Tibial nerve (tissue), 4 donors: Measurements from ENCODE around the gene POLK. TPM values are rescaled to one million over a fixed set of nuclear protein-coding genes. Genes with fewer than 3 reads are reported as not detected.

Experiments used
- DNase-seq, 2 donors: peaks; one replicate each; pipeline ENCODE4 v3.0.0-alpha.2; 2019; ENCODE audit warnings: low spot score in 2 of 2
- H3K27ac ChIP-seq, 4 donors: fragments of 200-600 bp; sonication (generic) in 3 of 4; one replicate each; pipeline ENCODE4 v1.5.1; 2017 to 2019; ENCODE audit warnings: mild to moderate bottlenecking in 1 of 4
- H3K27me3 ChIP-seq, 2 donors: fragments of 200-600 bp; sonication (generic) in 1 of 2; one replicate each; pipeline versions ENCODE4 v1.5.1 to v1.6.0; 2017 to 2019
- H3K36me3 ChIP-seq, 3 donors: fragments of 200-600 bp; sonication (generic); one replicate each; pipeline ENCODE4 v1.5.1; 2018 to 2019
- H3K4me1 ChIP-seq, 4 donors: fragments of 200-600 bp; sonication (generic) in 3 of 4; one replicate each; pipeline ENCODE4 v1.5.1; 2017 to 2019
- H3K4me3 ChIP-seq, 4 donors: fragments of 200-600 bp; sonication (generic) in 3 of 4; one replicate each; pipeline ENCODE4 v1.5.1; 2017 to 2019; ENCODE audit warnings: mild to moderate bottlenecking in 1 of 4, moderate library complexity in 1 of 4
- H3K9me3 ChIP-seq, 4 donors: fragments of 200-600 bp; sonication (generic) in 3 of 4; one replicate each; pipeline ENCODE4 v1.5.1; 2017 to 2019
- EP300 ChIP-seq, 2 donors: sonication (generic); formaldehyde crosslinking; IDR thresholded peaks; one replicate each; pipeline ENCODE4 v1.6.1; 2017; ENCODE audit warnings: antibody characterized with exemption in 2 of 2, mild to moderate bottlenecking in 1 of 2
- POLR2A ChIP-seq, 2 donors: fragments of 450-650 bp; IDR thresholded peaks; one replicate each; pipeline ENCODE4 v1.6.1; 2017; ENCODE audit warnings: antibody characterized with exemption in 2 of 2, mild to moderate bottlenecking in 2 of 2, moderate library complexity in 2 of 2
- WGBS, 2 donors: methylation state at CpG; one replicate each; pipeline ENCODE4 v1.1.5; 2018; 5-methylcytosine and 5-hydroxymethylcytosine counted together
- total RNA-seq, 4 donors: library from RNA; depleted of rRNA; stranded (reverse); fragments of >200 nt; gene quantifications; one replicate each; pipeline ENCODE4 v1.1.0, GENCODE V29; 2016
- TF ChIP-seq, protein P1 (sequence below), 5 experiments: fragments of 200-600 bp in 3 of 5; fragments of 450-650 bp in 2 of 5; sonication (generic) in 3 of 5; IDR thresholded peaks; one replicate each; pipeline ENCODE4 v1.5.1; 2016 to 2019; ENCODE audit warnings: antibody characterized with exemption in 5 of 5, mild to moderate bottlenecking in 3 of 5, moderate library complexity in 2 of 5

POLK gene
- total RNA-seq, 4 donors from 2014 or later, result 48.6 to 58.8 (median 56.2) TPM

GRCh38 chr5:75611311-75612225, 99.9 kb downstream of the POLK start, which contains the start of gene ANKDD1B:
TSS of gene ANKDD1B (plus strand) at chr5:75611453. CDS start at chr5:75611635, 182 bp downstream.
- no peak for DNase-seq
- Histone ChIP-seq H3K4me3 (peak within 1 kb of the TSS; percentile 43 to 66 (median 46)), H3K27ac (peak within 1 kb of the TSS; percentile 7 to 79 (median 48)), H3K36me3 (no peaks in the 10 kb centered on the region), H3K9me3 (no peaks in the 10 kb centered on the region), H3K27me3 (no peaks in the 10 kb centered on the region), H3K4me1 (peaks cover 0 to 17% (median 0%) of the 10 kb centered on the region in 4 donors)
- no peak for TF ChIP-seq POLR2A (IDR thresholded peaks at IDR 0.05)
- TF ChIP-seq EP300 (IDR thresholded peaks at IDR 0.05), result no peak
- TF ChIP-seq, protein P1, sequence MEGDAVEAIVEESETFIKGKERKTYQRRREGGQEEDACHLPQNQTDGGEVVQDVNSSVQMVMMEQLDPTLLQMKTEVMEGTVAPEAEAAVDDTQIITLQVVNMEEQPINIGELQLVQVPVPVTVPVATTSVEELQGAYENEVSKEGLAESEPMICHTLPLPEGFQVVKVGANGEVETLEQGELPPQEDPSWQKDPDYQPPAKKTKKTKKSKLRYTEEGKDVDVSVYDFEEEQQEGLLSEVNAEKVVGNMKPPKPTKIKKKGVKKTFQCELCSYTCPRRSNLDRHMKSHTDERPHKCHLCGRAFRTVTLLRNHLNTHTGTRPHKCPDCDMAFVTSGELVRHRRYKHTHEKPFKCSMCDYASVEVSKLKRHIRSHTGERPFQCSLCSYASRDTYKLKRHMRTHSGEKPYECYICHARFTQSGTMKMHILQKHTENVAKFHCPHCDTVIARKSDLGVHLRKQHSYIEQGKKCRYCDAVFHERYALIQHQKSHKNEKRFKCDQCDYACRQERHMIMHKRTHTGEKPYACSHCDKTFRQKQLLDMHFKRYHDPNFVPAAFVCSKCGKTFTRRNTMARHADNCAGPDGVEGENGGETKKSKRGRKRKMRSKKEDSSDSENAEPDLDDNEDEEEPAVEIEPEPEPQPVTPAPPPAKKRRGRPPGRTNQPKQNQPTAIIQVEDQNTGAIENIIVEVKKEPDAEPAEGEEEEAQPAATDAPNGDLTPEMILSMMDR (IDR thresholded peaks at IDR 0.05), result no peak
- 1 to 2% methylated on average over 38 to 50 of the region's 52 CpGs for WGBS, 2 donors

- no peaks in the 10 kb centered on the region for H3K27me3 ChIP-seq
- H3K27ac ChIP-seq, result peak overlapping the region in 1 of 4 donors; percentile 26
- H3K4me3 ChIP-seq, result peak overlapping the region in 2 of 4 donors; percentile 43 to 66
- DNase-seq, result no peak
- TF ChIP-seq POLR2A (IDR thresholded peaks at IDR 0.05) (no peak), EP300 (IDR thresholded peaks at IDR 0.05) (no peak)
- TF ChIP-seq, protein P1 (IDR thresholded peaks at IDR 0.05), result no peak
- 15 to 33% methylated on average over 7 to 12 of the region's 12 CpGs for WGBS, 2 donors
- peaks cover 0 to 23% (median under 1%) of the 10 kb centered on the region in 4 donors for H3K4me1 ChIP-seq
- no peaks in the 10 kb centered on the region for H3K36me3 ChIP-seq
- no peaks in the 10 kb centered on the region for H3K9me3 ChIP-seq
These were observed 100.5 kb downstream of the POLK start for GRCh38 chr5:75612226-75612569.

DNA sequence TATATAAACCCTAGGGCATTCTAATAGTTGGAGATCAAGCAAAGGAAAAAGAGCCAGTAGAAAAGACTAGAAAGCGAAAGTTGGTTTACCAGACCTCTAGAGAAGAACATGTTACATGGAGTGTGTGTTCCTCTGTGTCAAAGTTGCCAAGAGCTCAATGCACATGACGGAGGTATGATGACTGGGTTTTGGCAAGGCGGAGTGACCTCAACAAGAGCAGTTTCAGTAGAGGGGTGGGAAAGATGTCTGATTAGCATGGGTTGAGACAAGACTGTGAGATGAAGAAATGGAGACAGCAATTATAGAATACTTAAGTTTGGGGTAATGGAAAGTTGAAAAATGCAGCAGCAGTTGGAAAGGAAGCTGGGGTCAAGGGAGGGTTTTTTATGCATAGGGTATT, 101.2 kb downstream of the POLK start:
- TF ChIP-seq EP300 (IDR thresholded peaks at IDR 0.05) (no peak), POLR2A (IDR thresholded peaks at IDR 0.05) (no peak)
- TF ChIP-seq, protein P1 (IDR thresholded peaks at IDR 0.05), result no peak
- no peak for DNase-seq
- H3K27me3 ChIP-seq, result no peaks in the 10 kb centered on the region
- H3K4me1 ChIP-seq, result peaks cover 0 to 26% (median 3%) of the 10 kb centered on the region in 4 donors
- 87 to 93% methylated on average over 3 of the region's 3 CpGs for WGBS, 2 donors
- H3K27ac ChIP-seq, result no peak overlapping the region
- H3K36me3 ChIP-seq, result no peaks in the 10 kb centered on the region
- no peak overlapping the region for H3K4me3 ChIP-seq
- no peaks in the 10 kb centered on the region for H3K9me3 ChIP-seq

DNA sequence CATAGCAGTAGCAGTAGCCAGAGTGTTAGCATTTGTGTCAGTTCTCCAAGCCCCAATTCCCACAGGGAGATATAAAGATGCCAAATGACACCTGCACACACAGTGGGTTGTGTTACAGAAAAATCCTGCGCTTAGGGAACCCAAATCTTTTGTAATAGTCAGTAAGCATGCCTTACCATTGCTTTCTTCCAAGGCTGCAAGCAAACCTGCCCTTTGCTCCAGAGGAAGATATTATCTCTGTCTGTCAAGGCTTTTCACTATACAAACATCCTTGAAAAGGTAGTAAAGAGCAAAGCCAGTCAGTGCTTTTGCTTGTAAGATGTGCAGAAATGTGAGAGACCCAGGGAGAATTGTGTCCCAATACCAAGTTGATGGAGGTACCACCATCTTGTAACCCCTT, 102.5 kb downstream of the POLK start:
- no peak for DNase-seq
- Histone ChIP-seq H3K27ac (no peak overlapping the region), H3K4me1 (peaks cover 0 to 28% (median 3%) of the 10 kb centered on the region in 4 donors), H3K36me3 (no peaks in the 10 kb centered on the region), H3K9me3 (no peaks in the 10 kb centered on the region), H3K4me3 (no peak overlapping the region), H3K27me3 (no peaks in the 10 kb centered on the region)
- TF ChIP-seq EP300 (IDR thresholded peaks at IDR 0.05) (no peak), POLR2A (IDR thresholded peaks at IDR 0.05) (no peak)
- TF ChIP-seq, protein P1 (IDR thresholded peaks at IDR 0.05), result no peak
- WGBS, 2 donors, result 91 to 93% methylated on average over 1 of the region's 1 CpG

GRCh38 chr5:75616371-75616881, 104.7 kb downstream of the POLK start:
- peaks cover 0 to 22% (median 3%) of the 10 kb centered on the region in 4 donors for H3K4me1 ChIP-seq
- no peaks in the 10 kb centered on the region for H3K36me3 ChIP-seq
- no peak for DNase-seq
- no peaks in the 10 kb centered on the region for H3K27me3 ChIP-seq
- peak overlapping the region in 2 of 4 donors; percentile 21 to 67 for H3K27ac ChIP-seq
- H3K9me3 ChIP-seq, result no peaks in the 10 kb centered on the region
- TF ChIP-seq POLR2A (IDR thresholded peaks at IDR 0.05), result no peak
- no peak for TF ChIP-seq EP300 (IDR thresholded peaks at IDR 0.05)
- TF ChIP-seq, protein P1 (IDR thresholded peaks at IDR 0.05), result no peak
- 43 to 48% methylated on average over 4 of the region's 4 CpGs for WGBS, 2 donors
- no peak overlapping the region for H3K4me3 ChIP-seq
